NCI-H526 (cell line): Measurements from ENCODE around the gene ANKRD28.

Experiments used
- DNase-seq, 2 experiments: peaks; one replicate each; lab custom pipeline; 2025; lab: John Stamatoyannopoulos, UW

Gene ANKRD28

GRCh38 chr3:15664144-15664543 is 133.6 kb downstream of the ANKRD28 start:
- DNase-seq: no peak

GRCh38 chr3:15660055-15660935 is 137.5 kb downstream of the ANKRD28 start:
- DNase-seq: no peak

GRCh38 chr3:15659254-15659975 is 138.4 kb downstream of the ANKRD28 start:
- DNase-seq: no peak

GRCh38 chr3:15657016-15657415 is 140.8 kb downstream of the ANKRD28 start:
- DNase-seq: no peak

- no peak for DNase-seq
These were observed 141.4 kb downstream of the ANKRD28 start for GRCh38 chr3:15656342-15656741.

- DNase-seq: no peak
These were observed 142.9 kb downstream of the ANKRD28 start for GRCh38 chr3:15654891-15655290.

- DNase-seq: no peak
These were observed 143.7 kb downstream of the ANKRD28 start for GRCh38 chr3:15654127-15654526.

GRCh38 chr3:15653321-15653720 is 144.5 kb downstream of the ANKRD28 start:
- DNase-seq: no peak

- no peak for DNase-seq
These were observed 146.4 kb downstream of the ANKRD28 start for GRCh38 chr3:15651396-15651795.

GRCh38 chr3:15649858-15650257 is 147.9 kb downstream of the ANKRD28 start:
- peak; percentile 75 to 87 for DNase-seq

- no peak for DNase-seq
These were observed 148.4 kb downstream of the ANKRD28 start for GRCh38 chr3:15649341-15649740.

GRCh38 chr3:15647611-15648167 is 150.1 kb downstream of the ANKRD28 start:
- DNase-seq: no peak

GRCh38 chr3:15646851-15647511 is 150.8 kb downstream of the ANKRD28 start:
- no peak for DNase-seq

- no peak for DNase-seq
These were observed 151.9 kb downstream of the ANKRD28 start for GRCh38 chr3:15645740-15646501.

GRCh38 chr3:15645246-15645645 is 152.5 kb downstream of the ANKRD28 start:
- DNase-seq: no peak

- no peak for DNase-seq
These were observed 158.9 kb downstream of the ANKRD28 start for GRCh38 chr3:15638891-15639262.

- no peak for DNase-seq
These were observed 159.4 kb downstream of the ANKRD28 start for GRCh38 chr3:15638193-15638890.

- DNase-seq: no peak
These were observed 160.4 kb downstream of the ANKRD28 start for GRCh38 chr3:15637131-15637951.

GRCh38 chr3:15636028-15636709 is 161.6 kb downstream of the ANKRD28 start:
- no peak for DNase-seq
